GM19193 (cell line): ENCODE measurements around the gene TUBGCP3.

ENCODE experiments used
- POLR2A ChIP-seq: IDR thresholded peaks from 4 replicates; pipeline ENCODE4 v1.6.1; 2011; ENCODE audit not compliant: insufficient read depth, insufficient read length; ENCODE audit errors: extremely low read depth

The TUBGCP3 gene

DNA sequence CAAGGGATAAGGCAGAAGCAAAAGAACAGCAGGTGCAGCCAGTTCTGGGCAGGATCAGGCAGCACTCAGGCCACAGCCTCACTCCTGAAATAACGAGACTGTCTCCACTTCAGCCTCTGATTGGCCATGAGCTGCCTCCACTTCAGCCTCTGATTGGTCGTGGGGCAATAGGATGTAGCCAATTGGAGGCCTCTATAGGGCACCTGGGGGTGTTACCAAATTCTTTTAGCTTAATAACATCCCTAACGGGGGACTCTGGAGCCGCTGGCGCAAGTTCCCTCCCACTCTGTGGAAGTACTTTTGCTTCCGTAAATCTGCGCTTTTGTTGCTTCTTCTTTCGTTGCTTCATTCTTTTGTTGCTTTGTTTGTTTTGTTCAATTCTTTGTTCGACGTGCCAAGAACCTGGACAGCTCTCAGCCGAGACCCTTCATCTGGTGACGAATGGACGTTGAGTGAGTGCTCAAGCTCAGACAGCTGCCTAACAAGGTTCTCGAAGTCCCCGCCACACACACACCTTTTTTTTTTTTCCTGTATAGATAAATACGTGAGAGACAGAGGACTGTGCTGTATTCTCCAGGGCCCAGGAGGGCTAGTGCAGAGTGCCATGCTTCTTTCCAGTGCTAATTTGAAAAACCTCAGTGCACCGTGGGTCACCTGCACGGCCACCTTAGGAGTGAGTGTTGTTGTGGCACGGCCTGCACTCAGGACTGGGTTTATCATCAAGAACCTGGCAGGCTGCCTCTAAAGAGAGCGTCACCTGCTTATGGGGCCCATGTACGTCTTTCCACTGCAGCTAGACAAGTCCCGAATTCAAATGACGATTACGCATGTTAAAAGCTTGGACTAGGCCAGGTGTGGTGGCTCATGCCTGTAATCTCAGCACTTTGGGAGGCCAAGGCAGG lies 32.0 kb upstream of the TUBGCP3 start:
- no peak for TF ChIP-seq POLR2A

DNA sequence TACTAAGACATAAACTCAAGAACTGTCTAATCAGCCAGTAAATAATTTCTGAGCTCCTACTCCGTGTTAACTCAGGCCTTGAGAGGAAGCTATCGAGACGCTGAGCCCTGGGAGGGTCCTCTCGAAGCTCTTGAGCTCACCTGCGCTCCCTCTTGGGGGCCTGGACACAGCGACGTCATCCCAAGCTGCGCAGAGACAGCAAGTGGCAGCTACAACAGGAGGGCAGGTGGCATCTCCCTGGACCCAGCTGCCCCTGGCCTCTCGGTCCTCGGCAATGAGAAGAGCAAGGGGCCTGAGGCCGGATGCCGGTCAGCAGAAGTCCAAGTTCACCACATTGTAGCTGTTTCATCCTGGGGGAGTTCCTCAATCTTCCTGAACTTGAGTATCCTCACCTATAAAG lies 30.5 kb upstream of the TUBGCP3 start:
- no peak for TF ChIP-seq POLR2A

DNA sequence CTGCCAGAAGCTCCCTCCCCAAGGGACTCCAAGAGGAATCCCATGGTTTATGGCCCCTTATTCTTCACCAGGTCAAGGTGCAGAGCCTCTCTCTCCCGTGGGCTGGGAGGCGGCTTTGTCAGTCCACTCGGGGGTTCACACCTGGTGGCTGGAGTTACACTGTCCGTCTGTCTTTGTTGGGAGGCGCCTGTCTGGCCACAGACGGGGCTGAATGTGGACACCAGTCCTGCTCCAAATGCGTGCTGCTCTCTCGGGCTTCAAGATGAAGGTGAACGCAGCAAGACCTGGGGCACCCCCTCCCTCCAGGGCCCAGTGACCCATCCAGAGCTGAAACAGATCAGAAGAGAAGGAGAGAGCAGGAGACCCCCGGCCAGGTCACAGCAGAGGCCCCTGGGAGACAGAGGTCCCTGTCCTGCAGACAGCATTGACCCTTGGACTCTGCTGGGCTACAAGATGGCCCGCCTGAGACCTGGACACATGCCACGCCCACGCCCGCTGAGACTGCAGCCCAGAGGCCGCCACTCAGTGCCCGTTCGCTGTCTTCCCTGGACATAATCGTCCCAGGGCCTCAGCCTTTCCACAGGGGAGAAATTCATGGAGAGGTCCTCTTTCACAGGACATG lies 29.9 kb upstream of the TUBGCP3 start:
- TF ChIP-seq POLR2A = no peak

DNA sequence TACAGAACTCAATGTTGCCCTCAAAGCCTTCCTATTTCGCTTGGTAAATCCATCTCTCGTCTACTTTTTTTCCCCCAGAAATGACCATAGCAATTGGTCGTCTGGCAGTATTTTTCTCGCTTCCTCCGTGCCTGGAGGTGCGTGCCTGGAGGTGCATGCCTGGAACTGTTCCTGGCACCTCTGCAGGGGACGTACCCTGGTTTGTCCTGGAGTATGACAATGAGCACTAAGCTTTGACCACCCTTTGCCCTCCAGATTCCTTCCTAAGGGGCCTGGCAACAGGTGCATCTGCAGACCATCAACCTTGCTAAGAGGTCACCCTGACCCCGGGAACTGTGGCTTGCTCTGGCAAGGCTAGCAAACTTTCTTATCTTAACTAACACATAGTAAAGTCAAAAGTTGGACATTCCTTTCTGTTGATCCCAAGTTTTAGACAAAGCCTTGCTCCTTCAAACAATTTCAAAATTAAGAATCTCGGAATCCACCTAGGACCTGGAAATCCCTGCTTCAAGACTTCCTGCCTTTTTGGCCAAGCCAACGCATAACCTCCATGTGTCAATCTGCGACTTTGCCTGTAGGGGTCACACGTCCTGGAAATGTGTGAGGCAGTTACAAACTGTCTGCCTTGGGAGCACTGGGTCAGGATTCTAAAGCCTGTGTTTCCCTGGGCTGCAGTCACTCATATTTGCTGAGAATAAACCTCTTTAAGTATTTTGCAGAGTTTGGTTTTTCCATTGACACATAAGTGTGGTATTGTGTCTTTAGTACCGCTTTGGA lies 28.8 kb upstream of the TUBGCP3 start:
- TF ChIP-seq POLR2A = no peak

DNA sequence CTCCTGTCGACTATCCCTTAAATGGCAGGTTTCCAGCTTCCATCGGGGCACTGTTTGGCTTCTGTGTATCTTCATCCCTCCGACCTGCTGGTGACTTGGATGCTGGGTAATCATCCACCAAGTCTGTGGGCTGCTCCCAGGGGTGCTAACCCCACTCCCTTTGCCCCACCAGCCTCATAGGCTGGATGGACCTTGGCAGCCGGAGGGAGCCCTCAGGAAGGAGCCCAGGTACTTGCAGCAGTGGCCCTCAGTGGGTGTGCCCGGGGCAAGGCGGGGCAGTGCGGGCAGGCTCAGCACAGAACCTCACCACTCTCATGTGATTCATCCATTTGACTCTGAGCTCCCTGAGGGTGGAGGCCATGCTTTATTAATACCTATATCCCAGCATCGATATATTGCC lies 27.4 kb upstream of the TUBGCP3 start:
- no peak for TF ChIP-seq POLR2A

DNA sequence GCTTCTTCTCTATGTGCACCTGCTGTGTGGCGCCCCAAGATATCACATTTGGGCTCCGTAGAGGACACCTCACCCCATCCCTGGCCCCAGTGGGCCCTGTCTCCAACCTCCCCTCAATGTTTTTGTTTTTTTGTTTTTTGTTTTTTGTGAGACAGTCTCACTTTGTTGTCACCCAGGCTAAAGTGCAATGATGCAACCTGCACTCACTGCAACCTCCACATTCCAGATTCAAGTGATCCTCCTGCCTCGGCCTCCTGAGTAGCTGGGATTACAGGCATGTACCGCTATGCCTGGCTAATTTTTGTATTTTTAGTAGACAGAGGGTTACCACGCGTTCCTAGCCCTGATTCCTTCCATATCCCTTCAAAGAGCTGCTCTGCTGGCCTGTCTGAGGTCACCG lies 26.9 kb upstream of the TUBGCP3 start:
- TF ChIP-seq POLR2A = no peak

DNA sequence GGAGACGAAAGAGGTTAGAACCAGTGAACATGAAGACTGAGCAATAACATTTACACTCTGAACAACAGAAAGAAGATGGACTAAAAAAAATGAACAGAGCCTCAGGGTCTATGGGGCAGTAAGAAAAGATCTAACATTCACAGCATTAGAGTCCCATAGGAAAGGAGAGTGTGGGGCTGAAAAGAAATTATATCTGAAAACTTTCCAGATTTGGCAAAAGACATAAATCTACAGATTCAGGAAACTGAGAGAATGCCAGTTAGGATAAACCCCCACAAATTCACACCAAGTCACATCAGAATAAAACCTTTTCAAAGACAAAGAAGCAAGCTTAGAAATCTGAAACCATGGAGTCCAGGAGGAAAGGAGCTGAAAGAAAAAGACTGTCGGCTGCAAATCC lies 20.3 kb upstream of the TUBGCP3 start:
- TF ChIP-seq POLR2A = no peak

DNA sequence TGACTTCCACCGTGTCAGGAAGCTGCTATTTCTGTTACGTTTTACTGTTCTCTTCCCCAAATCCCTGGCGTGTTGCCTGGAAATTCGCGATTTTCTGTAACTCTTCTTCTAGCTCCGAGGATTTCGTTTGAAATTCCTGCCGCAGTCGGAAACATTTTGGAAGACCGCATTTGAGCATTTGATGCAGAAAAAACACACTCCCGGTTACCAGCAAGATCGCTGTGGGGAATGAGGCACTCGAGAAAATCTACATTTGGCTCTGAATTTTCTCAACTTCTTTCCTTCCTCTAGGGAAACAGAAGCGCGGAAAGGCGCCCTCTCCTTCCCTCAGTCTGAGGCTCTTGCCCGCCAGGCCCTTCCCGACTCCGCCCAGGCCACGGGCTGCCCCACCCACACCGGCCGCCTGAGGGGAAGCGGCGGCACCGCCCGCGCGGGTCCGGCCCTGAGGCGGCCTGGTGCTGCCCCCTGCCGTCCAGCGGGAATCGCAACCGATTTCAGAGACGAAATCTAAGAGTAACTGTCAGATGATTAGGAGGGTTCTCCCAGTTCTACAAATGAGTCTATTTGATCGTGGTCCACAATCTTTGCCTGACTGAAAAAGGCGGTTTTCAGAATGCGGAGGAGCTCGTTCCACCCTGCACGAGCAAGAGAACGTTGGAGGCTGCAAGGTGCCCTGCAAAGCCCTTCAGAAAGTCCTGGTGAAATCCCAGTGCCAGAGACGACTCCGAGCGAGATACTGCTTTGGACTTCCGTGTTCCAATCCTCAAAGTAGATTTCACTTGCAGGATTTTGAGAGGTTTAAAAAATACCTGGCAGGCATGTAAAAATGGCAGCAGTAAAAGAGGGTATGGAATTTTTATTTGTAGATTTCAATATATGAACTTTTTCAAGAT lies 18.4 kb upstream of the TUBGCP3 start:
- TF ChIP-seq POLR2A = no peak

DNA sequence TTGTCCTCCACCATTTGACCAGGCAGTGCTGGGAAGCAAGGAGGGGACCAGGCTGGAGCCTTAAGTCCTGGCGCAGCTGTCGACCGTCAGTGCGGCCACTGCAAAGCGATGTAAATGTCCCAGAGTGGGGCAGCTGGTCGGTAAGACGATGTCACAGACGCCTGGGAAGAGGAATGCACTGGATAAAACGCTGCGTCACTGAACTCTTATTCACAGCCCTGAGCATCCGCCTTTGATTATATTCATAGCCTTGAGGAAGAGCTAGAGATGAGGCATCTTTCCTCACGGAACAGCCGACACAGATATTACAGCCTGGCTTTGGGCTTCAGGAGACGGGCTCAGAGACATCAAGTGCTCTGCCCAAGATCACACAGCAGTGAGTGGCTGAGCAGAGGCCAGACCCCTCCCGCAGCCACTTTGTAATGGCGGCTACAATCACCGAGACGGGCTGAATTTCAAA lies 17.6 kb upstream of the TUBGCP3 start:
- TF ChIP-seq POLR2A = no peak

DNA sequence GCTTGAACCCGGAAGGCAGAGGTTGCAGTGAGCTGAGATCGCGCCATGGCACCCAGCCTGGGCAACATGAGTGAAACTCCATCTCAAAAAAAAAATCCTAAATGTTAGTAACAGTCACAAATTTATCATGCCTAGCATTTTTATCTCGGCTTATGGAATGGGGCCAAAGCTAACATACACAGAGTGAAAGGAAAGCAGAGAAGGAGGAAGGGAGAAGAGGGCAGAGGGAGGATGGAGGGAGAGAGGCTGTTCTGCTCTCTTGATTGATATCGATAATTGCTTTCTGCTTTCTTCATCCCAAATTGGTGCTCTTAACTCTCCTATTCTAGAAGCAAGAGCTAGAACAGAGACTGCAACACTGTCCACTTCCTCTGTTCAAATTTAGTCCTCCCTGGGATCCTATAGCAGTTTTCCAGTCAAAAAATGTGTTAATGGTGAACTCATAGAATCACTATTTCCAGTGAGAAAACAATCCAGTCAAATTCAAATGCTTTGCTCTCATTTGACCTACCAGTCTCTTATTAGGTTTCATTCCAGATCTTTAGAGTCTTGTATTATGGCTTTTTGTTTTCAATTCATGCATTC lies 15.8 kb upstream of the TUBGCP3 start:
- TF ChIP-seq POLR2A = no peak

DNA sequence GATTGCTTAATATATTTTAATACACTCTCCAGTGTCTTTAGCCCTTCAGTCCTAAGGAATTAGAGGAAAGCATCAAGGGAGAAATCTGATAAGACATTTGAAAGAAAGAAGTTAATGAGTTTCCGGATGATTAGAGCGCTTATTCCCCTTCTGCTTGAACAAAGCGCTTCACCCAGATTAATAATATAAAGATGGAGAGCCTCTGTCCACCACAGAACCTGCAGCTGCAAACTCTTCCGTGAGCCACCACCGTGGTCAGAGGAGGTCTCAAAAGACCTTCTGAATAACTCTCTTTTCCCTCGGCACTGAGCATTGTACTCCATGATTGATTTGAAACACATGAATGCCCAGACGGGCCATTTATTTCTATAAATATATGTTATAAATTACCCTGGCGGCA lies 14.2 kb upstream of the TUBGCP3 start:
- no peak for TF ChIP-seq POLR2A

DNA sequence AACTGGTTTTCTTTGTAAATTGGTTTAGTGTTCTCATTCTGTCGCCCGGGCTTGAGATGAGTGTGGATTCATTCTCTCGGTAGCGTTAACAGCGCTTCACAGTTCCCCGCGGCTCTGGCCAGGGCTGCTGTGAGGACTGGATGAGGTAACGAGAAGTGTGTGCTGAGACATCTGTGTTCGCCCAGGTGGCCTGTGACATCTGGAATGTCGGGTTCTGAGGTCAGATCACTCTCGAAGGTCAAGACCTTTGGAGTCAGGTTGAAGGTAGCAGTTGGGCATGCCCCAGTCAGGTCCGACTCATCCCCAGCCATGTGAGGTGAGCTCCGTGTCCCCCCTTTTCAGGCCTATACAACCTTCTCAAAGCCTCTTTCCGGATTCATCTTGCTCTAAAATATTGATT lies 13.4 kb upstream of the TUBGCP3 start:
- no peak for TF ChIP-seq POLR2A

DNA sequence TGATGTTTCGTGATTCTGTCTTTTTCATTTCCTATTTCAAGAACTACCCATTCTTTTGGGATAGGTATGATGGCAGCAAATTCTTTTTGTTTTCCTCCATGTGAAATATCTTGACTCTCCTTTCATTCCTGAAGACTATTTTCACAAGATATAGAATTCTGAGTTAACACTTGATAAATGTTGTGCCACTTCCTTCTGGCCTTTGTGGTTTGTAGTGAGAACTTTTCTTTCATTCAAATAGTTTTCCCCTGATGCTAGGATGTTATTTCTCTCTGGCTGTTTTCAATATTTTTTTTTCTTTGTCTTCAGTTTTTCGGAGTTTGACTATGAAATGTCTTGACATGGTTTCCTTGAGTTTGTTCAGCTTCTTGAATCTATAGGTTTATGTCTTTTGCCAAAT lies 8.3 kb upstream of the TUBGCP3 start:
- TF ChIP-seq POLR2A = no peak

DNA sequence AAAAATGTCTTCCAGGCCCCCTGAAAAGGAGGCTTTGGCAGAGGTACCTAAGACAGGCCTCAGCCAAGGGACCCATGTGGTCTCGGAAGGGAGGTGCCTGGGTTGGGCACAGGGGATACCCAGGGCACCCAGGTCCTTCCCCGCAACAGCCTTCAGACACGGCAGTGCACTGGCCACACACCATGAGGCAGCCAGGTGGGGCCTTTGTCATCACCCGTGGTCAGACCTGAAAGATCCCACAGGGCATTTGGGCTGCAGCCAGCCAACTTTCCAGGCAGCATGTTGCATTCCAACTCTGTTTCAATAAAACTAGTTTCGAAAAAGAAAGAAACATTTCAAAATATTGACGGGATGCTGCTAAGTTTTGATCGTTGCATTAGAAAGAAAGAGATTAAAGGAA lies 4.7 kb upstream of the TUBGCP3 start:
- no peak for TF ChIP-seq POLR2A
